HepG2 (cell line): ENCODE measurements around the gene KLHL18.

ENCODE experiments used
- CTCF ChIP-seq: sonication (generic); formaldehyde crosslinking; IDR thresholded peaks from 2 replicates; pipeline ENCODE4 v1.5.0; 2020; ENCODE audit warnings: mild to moderate bottlenecking, missing genetic modification reagents, moderate library complexity
- ESRRA ChIP-seq: sonication (generic); formaldehyde crosslinking; IDR thresholded peaks from 2 replicates; pipeline ENCODE4 v1.5.1; 2020; ENCODE audit warnings: mild to moderate bottlenecking, low read depth, missing genetic modification reagents
- FOSL1 ChIP-seq: sonication (generic); formaldehyde crosslinking; IDR thresholded peaks from 2 replicates; pipeline ENCODE4 v1.9.0; 2021; ENCODE audit warnings: missing genetic modification reagents, borderline replicate concordance
- MAX ChIP-seq: IDR thresholded peaks from 2 replicates; pipeline ENCODE4 v1.6.1; 2012; ENCODE audit warnings: inconsistent platforms
- NBN ChIP-seq: fragments of 450-650 bp; conservative IDR thresholded peaks from 2 replicates; pipeline ENCODE4 v1.6.1; 2017
- POLR2A ChIP-seq, 2 experiments: IDR thresholded peaks; 2 replicates each; pipeline ENCODE4 v1.6.1; 2011; ENCODE audit warnings: low read depth in 2 of 2, low read length in 2 of 2, mild to moderate bottlenecking in 1 of 2, moderate library complexity in 1 of 2; ENCODE audit not compliant: insufficient read depth in 1 of 2
- RAD21 ChIP-seq: fragments of 450-650 bp; formaldehyde crosslinking; IDR thresholded peaks from 2 replicates; pipeline ENCODE4 v1.5.0; 2020; ENCODE audit warnings: mild to moderate bottlenecking
- RBM22 ChIP-seq: fragments of 200-400 bp; formaldehyde crosslinking; optimal IDR thresholded peaks from 2 replicates; pipeline ENCODE3; 2017; ENCODE audit warnings: mild to moderate bottlenecking, low read length, moderate library complexity
- SRY ChIP-seq: sonication (generic); formaldehyde crosslinking; IDR thresholded peaks from 2 replicates; pipeline ENCODE4 v1.8.0; 2022; ENCODE audit warnings: mild to moderate bottlenecking, missing genetic modification reagents
- SUZ12 ChIP-seq: fragments of 150-350 bp; IDR thresholded peaks from 2 replicates; pipeline ENCODE4 v1.6.1; 2014; ENCODE audit warnings: low read depth, low read length
- ZNF639 ChIP-seq: conservative IDR thresholded peaks from 2 replicates; pipeline ENCODE4 v1.6.1; 2018; ENCODE audit warnings: missing genetic modification reagents

GRCh38 chr3:47359323-47359722 lies 76.6 kb downstream of the KLHL18 start:
- no peak for TF ChIP-seq POLR2A (IDR thresholded peaks at IDR 0.05; ENCODE audit: insufficient read depth in 1 of 2, low read depth in 2 of 2, low read length in 2 of 2)
- TF ChIP-seq FOSL1 (CRISPR knock-in tag), result no peak
- no peak for TF ChIP-seq RBM22
- no peak for TF ChIP-seq SRY (CRISPR knock-in tag)
- no peak for TF ChIP-seq ESRRA (CRISPR knock-in tag)
- no peak for TF ChIP-seq MAX
- TF ChIP-seq RAD21 (CRISPR knock-in tag), result no peak
- no peak for TF ChIP-seq SUZ12
- no peak for TF ChIP-seq CTCF (CRISPR knock-in tag)
- no peak for TF ChIP-seq NBN
- TF ChIP-seq ZNF639, result no peak
